Colonic mucosa (tissue), 4 donors: ENCODE results near the gene DOCK2. TPM values are rescaled to one million over a fixed set of nuclear protein-coding genes. Genes with fewer than 3 reads are reported as not detected.

Experiments used
- DNase-seq: peaks from one replicate; pipeline ENCODE4 v3.0.0-alpha.2; 2020
- H3K27ac ChIP-seq: fragments of 200-600 bp; one replicate; pipeline ENCODE4 v1.8.0; 2021
- H3K27me3 ChIP-seq: fragments of 200-600 bp; one replicate; pipeline ENCODE4 v1.8.0; 2021
- H3K36me3 ChIP-seq: fragments of 200-600 bp; one replicate; pipeline ENCODE4 v1.8.0; 2021
- H3K4me1 ChIP-seq: fragments of 200-600 bp; one replicate; pipeline ENCODE4 v1.8.0; 2021; ENCODE audit warnings: mild to moderate bottlenecking
- H3K4me3 ChIP-seq: fragments of 200-600 bp; one replicate; pipeline ENCODE4 v1.8.0; 2021
- H3K9ac ChIP-seq, 2 donors: one replicate each; pipeline ENCODE4 v1.7.0; 2013; ENCODE audit warnings: control low read depth in 2 of 2, low read depth in 2 of 2, low read length in 2 of 2
- H3K9me3 ChIP-seq: fragments of 200-600 bp; one replicate; pipeline ENCODE4 v1.8.0; 2021
- intact Hi-C: fragments of 100-400 bp; cut with DNase I; formaldehyde crosslinking; loops from one replicate; pipeline ENCODE4 v1.14.1; 2022
- total RNA-seq, 2 donors: library from RNA; stranded (reverse); fragmentation: NEBNext Ultra II Directional in 1 of 2; extraction: Animal tissue kit (Norgen Biotek cat#: 25700) in 1 of 2; gene quantifications; one replicate each; pipeline ENCODE4 v1.2.1, GENCODE V29; 2021
- TF ChIP-seq, protein P1 (sequence below): fragments of 200-600 bp; IDR thresholded peaks from one replicate; pipeline ENCODE4 v1.8.0; 2022; ENCODE audit warnings: antibody characterized with exemption, mild to moderate bottlenecking
- donor health status: healthy.
- donor health status: DM: no; HTN: no; CAD: no.
- donor health status: DM: no; HTN: no; CAD: no.

DOCK2 gene
- total RNA-seq, 2 donors from 2014 or later: 4.8 to 6.0 TPM

DNA sequence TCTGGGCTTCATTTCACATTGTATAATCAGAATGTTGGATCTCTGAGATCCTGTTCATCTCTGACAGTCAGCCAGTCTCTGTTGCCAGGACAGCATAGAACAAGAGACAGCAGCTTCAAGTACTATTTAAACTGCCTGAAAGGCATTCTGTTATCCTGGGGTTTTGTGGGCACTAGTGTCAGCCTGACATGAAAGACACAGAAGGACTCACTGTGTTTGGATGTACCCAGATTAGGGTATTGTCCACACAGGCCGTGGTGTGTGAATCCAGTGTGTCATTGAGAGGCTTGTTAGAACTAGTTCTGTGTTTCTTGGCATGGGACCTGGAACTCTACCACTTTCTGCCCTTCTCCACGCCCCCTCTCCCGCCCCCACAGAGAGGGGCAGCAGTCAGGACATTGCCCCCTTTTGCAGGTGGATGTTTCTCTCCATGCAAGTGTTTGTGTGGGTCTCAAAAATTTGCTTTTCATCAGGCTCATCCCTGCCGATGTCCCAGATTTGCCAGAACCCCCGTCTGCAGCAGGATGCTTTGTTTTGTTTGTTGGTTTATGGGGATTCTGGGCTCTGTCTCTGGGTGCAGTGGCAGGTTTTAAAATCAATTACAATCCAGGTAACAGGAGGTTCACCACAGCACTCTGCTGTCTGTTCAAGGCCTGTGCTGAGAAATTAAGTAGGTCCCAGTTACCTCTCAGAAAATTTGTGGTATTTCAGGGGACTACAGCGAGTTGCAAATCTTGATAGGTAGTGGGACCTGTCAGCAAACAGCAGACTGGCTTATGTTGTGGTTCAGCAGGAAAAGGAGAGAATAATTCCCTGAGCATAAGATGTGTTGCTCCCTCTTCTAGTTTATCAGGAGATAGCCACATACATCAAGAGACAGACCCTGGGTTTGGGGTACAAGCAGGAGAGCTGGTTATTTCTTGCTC lies 144.6 kb downstream of the DOCK2 start:
- TF ChIP-seq, protein P1, sequence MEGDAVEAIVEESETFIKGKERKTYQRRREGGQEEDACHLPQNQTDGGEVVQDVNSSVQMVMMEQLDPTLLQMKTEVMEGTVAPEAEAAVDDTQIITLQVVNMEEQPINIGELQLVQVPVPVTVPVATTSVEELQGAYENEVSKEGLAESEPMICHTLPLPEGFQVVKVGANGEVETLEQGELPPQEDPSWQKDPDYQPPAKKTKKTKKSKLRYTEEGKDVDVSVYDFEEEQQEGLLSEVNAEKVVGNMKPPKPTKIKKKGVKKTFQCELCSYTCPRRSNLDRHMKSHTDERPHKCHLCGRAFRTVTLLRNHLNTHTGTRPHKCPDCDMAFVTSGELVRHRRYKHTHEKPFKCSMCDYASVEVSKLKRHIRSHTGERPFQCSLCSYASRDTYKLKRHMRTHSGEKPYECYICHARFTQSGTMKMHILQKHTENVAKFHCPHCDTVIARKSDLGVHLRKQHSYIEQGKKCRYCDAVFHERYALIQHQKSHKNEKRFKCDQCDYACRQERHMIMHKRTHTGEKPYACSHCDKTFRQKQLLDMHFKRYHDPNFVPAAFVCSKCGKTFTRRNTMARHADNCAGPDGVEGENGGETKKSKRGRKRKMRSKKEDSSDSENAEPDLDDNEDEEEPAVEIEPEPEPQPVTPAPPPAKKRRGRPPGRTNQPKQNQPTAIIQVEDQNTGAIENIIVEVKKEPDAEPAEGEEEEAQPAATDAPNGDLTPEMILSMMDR: no peak
- H3K27ac ChIP-seq: no peak overlapping the region
- H3K9ac ChIP-seq: no peak overlapping the region
- intact Hi-C loops: no loop called here
- H3K27me3 ChIP-seq: no peaks in the 10 kb centered on the region
- no peaks in the 10 kb centered on the region for H3K4me1 ChIP-seq
- H3K36me3 ChIP-seq: no peaks in the 10 kb centered on the region
- H3K9me3 ChIP-seq: no peaks in the 10 kb centered on the region
- no peak overlapping the region for H3K4me3 ChIP-seq
- no peak for DNase-seq

DNA sequence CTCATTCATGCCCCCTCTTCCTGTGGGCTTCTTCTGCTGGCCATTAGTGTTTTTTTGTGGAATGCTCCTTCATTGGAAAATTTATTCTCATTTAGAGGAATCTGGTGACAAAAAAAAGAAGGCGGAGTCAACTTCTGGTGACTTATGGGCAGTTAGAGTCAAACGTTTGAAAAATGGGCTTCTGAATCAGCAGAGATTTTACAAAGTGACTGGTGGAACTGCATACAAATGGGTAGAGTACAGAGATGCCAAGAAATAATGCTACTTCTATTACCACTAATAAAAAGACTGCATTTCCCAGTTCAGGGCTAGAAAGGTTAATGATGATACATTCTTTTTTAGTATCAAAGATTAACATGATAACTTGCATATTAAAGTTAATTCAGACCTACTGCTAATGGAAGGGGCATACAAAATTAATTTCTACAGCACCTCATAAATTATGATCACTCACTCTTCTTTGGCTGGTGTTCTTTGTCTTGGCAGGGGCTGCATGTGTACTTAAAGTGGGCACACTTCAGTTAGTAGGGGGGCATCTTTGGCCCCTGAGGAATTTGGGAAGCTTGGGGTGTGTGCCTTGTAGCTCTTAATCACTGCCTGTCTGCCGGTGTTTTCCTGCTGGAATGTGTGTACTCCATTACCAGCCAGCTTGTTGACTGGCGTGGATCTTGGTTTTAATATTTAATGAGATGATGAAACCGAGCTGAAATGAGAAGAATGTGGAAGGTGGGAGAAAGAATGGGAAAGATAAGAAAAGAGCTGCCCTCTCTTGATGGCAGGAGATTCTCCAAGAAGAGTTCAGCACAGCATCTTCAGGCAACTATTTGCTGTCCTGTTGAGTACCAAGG lies 148.9 kb downstream of the DOCK2 start:
- H3K9me3 ChIP-seq: no peaks in the 10 kb centered on the region
- H3K9ac ChIP-seq: no peak overlapping the region
- H3K36me3 ChIP-seq: no peaks in the 10 kb centered on the region
- no peak overlapping the region for H3K27ac ChIP-seq
- H3K4me1 ChIP-seq: no peaks in the 10 kb centered on the region
- TF ChIP-seq, protein P1: no peak
- no peak overlapping the region for H3K4me3 ChIP-seq
- intact Hi-C loops: no loop called here
- no peak for DNase-seq
- H3K27me3 ChIP-seq: no peaks in the 10 kb centered on the region

DNA sequence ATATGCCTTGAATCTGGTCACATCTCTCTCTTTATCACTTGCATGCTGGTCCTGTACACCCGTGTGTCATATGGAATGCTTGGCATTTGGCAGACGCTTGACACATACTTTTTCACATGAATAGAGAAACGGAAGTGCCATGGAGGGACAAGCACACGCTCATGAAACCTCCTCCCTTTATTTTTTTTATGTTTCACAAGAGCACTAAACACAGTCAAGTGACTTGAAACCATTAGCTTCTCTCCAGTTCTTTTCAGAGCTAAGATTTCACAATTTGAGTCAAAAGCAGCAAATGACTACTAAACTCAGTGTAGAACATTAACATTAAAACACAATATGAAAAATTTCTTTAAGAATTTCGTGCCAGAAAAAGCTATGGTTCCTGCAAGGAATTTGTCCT lies 151.1 kb downstream of the DOCK2 start:
- H3K9me3 ChIP-seq: no peaks in the 10 kb centered on the region
- DNase-seq: no peak
- no peaks in the 10 kb centered on the region for H3K36me3 ChIP-seq
- no peak overlapping the region for H3K9ac ChIP-seq
- H3K27me3 ChIP-seq: no peaks in the 10 kb centered on the region
- intact Hi-C loops: no loop called here
- TF ChIP-seq, protein P1: no peak
- H3K27ac ChIP-seq: no peak overlapping the region
- H3K4me3 ChIP-seq: no peak overlapping the region
- no peaks in the 10 kb centered on the region for H3K4me1 ChIP-seq

DNA sequence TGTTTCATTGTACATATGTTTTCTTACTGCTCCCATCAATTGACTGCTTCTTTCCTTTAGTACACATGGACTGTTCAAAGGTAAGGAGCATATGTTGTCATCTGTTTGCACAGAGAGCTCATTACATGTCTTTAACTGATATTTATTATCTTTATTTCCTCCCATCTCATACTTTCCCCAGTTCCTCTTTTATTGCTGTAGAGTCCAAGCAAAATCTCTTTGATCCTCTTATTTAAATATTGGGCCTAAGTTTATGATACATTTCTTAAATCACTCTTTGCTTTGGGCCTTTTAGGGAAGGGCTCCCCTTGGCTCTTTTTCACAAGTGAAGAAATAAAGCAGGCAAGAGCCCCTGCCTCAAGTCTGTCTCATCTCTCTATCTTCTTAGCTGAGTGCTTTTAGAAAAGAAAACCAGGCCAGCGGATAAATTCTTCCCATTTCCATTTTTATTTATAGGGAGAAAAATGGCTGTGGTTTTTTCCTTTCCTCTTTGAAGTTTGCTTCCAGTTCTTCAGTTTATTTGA lies 152.4 kb downstream of the DOCK2 start:
- intact Hi-C loops: no loop called here
- Histone ChIP-seq H3K4me1 (no peaks in the 10 kb centered on the region), H3K4me3 (no peak overlapping the region), H3K27me3 (no peaks in the 10 kb centered on the region), H3K9me3 (no peaks in the 10 kb centered on the region), H3K36me3 (no peaks in the 10 kb centered on the region), H3K27ac (no peak overlapping the region), H3K9ac (no peak overlapping the region)
- TF ChIP-seq, protein P1: no peak
- DNase-seq: no peak

DNA sequence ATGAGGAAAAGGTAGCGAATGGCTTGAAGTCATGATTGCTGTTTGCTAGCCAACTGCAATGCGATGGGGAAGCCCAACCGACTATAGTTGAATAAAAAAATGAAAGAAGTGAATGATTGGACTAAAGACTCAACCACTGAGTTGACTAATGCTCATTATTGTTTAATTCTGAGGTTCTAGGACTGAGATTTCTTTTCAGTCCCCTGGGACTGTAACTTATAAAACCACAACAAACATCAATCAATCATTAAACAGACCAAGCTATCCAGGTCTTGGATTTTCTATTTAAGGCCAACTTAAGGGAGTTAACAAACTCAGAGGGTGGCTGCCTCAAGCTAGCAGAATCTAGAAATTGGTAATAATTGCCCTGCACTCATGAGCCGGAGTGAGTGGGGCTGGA lies 154.2 kb downstream of the DOCK2 start:
- Histone ChIP-seq H3K4me3 (no peak overlapping the region), H3K27me3 (no peaks in the 10 kb centered on the region), H3K4me1 (no peaks in the 10 kb centered on the region), H3K9ac (no peak overlapping the region), H3K9me3 (no peaks in the 10 kb centered on the region), H3K27ac (no peak overlapping the region), H3K36me3 (no peaks in the 10 kb centered on the region)
- DNase-seq: no peak
- TF ChIP-seq, protein P1: no peak
- intact Hi-C loops: no loop called here
